ENCODE data around the gene INO80E.

INO80E gene

GRCh38 chr16:30004424-30004776, 8.4 kb downstream of the INO80E start:
- H3K27me3 ChIP-seq (ENCODE audit: insufficient read depth, low read depth, severe bottlenecking), result no peaks in the 10 kb centered on the region
- H3K36me3 ChIP-seq, result peaks cover 35% of the 10 kb centered on the region
- no peak for TF ChIP-seq CTCF (IDR thresholded peaks at IDR 0.05; ENCODE audit: low read depth, low read length)
- no peak for DNase-seq
- H3K9me3 ChIP-seq (ENCODE audit: severe bottlenecking), result no peaks in the 10 kb centered on the region
- H3K4me3 ChIP-seq (ENCODE audit: low read depth, low read length), result no peak overlapping the region
- peak overlapping the region; percentile 69 for H3K27ac ChIP-seq

- peaks cover 35% of the 10 kb centered on the region for H3K36me3 ChIP-seq
- no peaks in the 10 kb centered on the region for H3K9me3 ChIP-seq (ENCODE audit: severe bottlenecking)
- TF ChIP-seq CTCF (IDR thresholded peaks at IDR 0.05; ENCODE audit: low read depth, low read length), result no peak
- no peaks in the 10 kb centered on the region for H3K27me3 ChIP-seq (ENCODE audit: insufficient read depth, low read depth, severe bottlenecking)
- DNase-seq, result peak; percentile 72
- H3K4me3 ChIP-seq (ENCODE audit: low read depth, low read length), result no peak overlapping the region
- H3K27ac ChIP-seq, result peak overlapping the region; percentile 69
Observed at GRCh38 chr16:30004811-30005242, 8.8 kb downstream of the INO80E start.

GRCh38 chr16:30005341-30006094, 9.5 kb downstream of the INO80E start:
- Histone ChIP-seq H3K4me3 (ENCODE audit: low read depth, low read length) (no peak overlapping the region), H3K27ac (peak overlapping the region; percentile 28; the same call in 1 of the 2 replicates), H3K27me3 (ENCODE audit: insufficient read depth, low read depth, severe bottlenecking) (no peaks in the 10 kb centered on the region), H3K9me3 (ENCODE audit: severe bottlenecking) (no peaks in the 10 kb centered on the region), H3K36me3 (peaks cover 35% of the 10 kb centered on the region)
- peak; percentile 79 for TF ChIP-seq CTCF (IDR thresholded peaks at IDR 0.05; ENCODE audit: low read depth, low read length)
- peak; percentile 64 for DNase-seq

GRCh38 chr16:30006095-30006473, 10.0 kb downstream of the INO80E start:
- DNase-seq, result no peak
- no peak overlapping the region for H3K27ac ChIP-seq
- no peak overlapping the region for H3K4me3 ChIP-seq (ENCODE audit: low read depth, low read length)
- no peaks in the 10 kb centered on the region for H3K27me3 ChIP-seq (ENCODE audit: insufficient read depth, low read depth, severe bottlenecking)
- no peak for TF ChIP-seq CTCF (IDR thresholded peaks at IDR 0.05; ENCODE audit: low read depth, low read length)
- H3K36me3 ChIP-seq, result peaks cover 35% of the 10 kb centered on the region
- H3K9me3 ChIP-seq (ENCODE audit: severe bottlenecking), result no peaks in the 10 kb centered on the region

- H3K27me3 ChIP-seq (ENCODE audit: insufficient read depth, low read depth, severe bottlenecking), result no peaks in the 10 kb centered on the region
- TF ChIP-seq CTCF (IDR thresholded peaks at IDR 0.05; ENCODE audit: low read depth, low read length), result no peak
Observed at GRCh38 chr16:30006659-30007377, 10.8 kb downstream of the INO80E start.

More at GRCh38 chr16:30006659-30007377, 10.8 kb downstream of the INO80E start:
- Histone ChIP-seq H3K4me3 (ENCODE audit: low read depth, low read length) (no peak overlapping the region), H3K9me3 (ENCODE audit: severe bottlenecking) (no peaks in the 10 kb centered on the region), H3K27ac (no peak overlapping the region), H3K36me3 (peaks cover 29% of the 10 kb centered on the region)
- DNase-seq, result no peak

Measured in WERI-Rb-1 (cell line).